ENCODE results near the gene MBLAC1.

MBLAC1 gene

GRCh38 chr7:100099452-100099851 lies 27.3 kb upstream of the MBLAC1 start:
- Histone ChIP-seq H4K20me1 (ENCODE audit: insufficient read depth, low read length) (peaks cover 34% of the 10 kb centered on the region), H3K27me3 (ENCODE audit: low read depth, low read length) (no peaks in the 10 kb centered on the region), H3K36me3 (replicated peaks; ENCODE audit: low read depth, low read length) (peaks cover 48% of the 10 kb centered on the region), H3K9me3 (ENCODE audit: insufficient read depth, low read length) (no peaks in the 10 kb centered on the region), H3K27ac (ENCODE audit: low read length) (peak overlapping the region; percentile 90; the same call in 1 of the 2 replicates), H3K9ac (ENCODE audit: low read length) (peak overlapping the region; percentile 99; the same call in 1 of the 2 replicates), H3K4me3 (ENCODE audit: low read length) (peak overlapping the region; percentile 90), H3K4me2 (ENCODE audit: low read length) (peak overlapping the region; percentile 77), H2AFZ (ENCODE audit: low read depth, low read length) (no peak overlapping the region), H3K79me2 (ENCODE audit: low read length) (peaks cover 59% of the 10 kb centered on the region), H3K4me1 (ENCODE audit: low read length) (peaks cover 12% of the 10 kb centered on the region)
- no peak for TF ChIP-seq CTCF (IDR thresholded peaks at IDR 0.05; ENCODE audit: low read depth, low read length)

DNA sequence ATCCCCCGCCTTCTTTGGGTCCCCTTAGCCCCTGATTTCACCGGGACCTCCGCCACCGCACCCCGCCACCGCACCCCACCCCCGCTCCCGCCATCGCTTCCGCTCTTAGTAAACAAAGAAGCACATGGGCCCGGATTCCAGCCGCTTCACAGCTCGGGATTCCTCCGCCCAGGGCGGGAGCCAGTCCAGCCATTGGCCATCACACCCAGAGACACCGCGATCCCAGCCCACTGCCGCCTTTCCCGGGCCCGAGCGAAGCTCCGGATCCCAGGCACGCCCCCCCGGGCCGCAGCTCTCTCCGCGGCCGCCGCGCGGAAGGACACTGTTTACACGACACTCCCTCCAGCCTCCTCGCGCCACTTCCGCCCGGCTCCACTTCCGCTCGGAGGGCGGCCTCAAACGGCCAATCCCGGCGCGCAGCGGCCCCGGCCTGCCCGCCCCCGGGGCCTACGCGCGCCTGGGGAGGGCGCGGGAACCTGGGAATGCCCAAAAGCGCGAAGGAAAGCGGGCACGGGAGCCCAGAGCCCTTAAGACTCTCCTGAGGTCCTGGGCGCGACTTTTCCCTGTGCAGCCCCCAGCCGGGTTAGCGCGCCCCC lies 26.2 kb upstream of the MBLAC1 start:
- no peak overlapping the region for H2AFZ ChIP-seq (ENCODE audit: low read depth, low read length)
- no peaks in the 10 kb centered on the region for H3K9me3 ChIP-seq (ENCODE audit: insufficient read depth, low read length)
- peaks cover 41% of the 10 kb centered on the region for H3K36me3 ChIP-seq (replicated peaks; ENCODE audit: low read depth, low read length)
- peak overlapping the region; percentile 99 for H3K9ac ChIP-seq (ENCODE audit: low read length)
- H3K79me2 ChIP-seq (ENCODE audit: low read length) = peaks cover 59% of the 10 kb centered on the region
- H3K27ac ChIP-seq (ENCODE audit: low read length) = peak overlapping the region; percentile 90
- H3K4me1 ChIP-seq (ENCODE audit: low read length) = peaks cover 12% of the 10 kb centered on the region
- TF ChIP-seq EZH2phosphoT487 (IDR thresholded peaks at IDR 0.05; ENCODE audit: low read depth) = no peak
- no peak for TF ChIP-seq CTCF (IDR thresholded peaks at IDR 0.05; ENCODE audit: low read depth, low read length)
- H3K27me3 ChIP-seq (ENCODE audit: low read depth, low read length) = no peaks in the 10 kb centered on the region
- H3K4me2 ChIP-seq (ENCODE audit: low read length) = peak overlapping the region; percentile 77
- peak overlapping the region; percentile 90 for H3K4me3 ChIP-seq (ENCODE audit: low read length)
- peaks cover 30% of the 10 kb centered on the region for H4K20me1 ChIP-seq (ENCODE audit: insufficient read depth, low read length)

- peaks cover 52% of the 10 kb centered on the region for H3K79me2 ChIP-seq (ENCODE audit: low read length)
- no peak for TF ChIP-seq CTCF (IDR thresholded peaks at IDR 0.05; ENCODE audit: low read depth, low read length)
- TF ChIP-seq EZH2phosphoT487 (IDR thresholded peaks at IDR 0.05; ENCODE audit: low read depth) = no peak
- peak within 1 kb of the TSS; percentile 99 for H3K9ac ChIP-seq (ENCODE audit: low read length)
- peaks cover 12% of the 10 kb centered on the region for H3K4me1 ChIP-seq (ENCODE audit: low read length)
- H3K36me3 ChIP-seq (replicated peaks; ENCODE audit: low read depth, low read length) = peaks cover 34% of the 10 kb centered on the region
- H3K9me3 ChIP-seq (ENCODE audit: insufficient read depth, low read length) = no peaks in the 10 kb centered on the region
- H4K20me1 ChIP-seq (ENCODE audit: insufficient read depth, low read length) = peaks cover 24% of the 10 kb centered on the region
- H3K4me3 ChIP-seq (ENCODE audit: low read length) = peak within 1 kb of the TSS; percentile 90
- no peaks in the 10 kb centered on the region for H3K27me3 ChIP-seq (ENCODE audit: low read depth, low read length)
- H3K27ac ChIP-seq (ENCODE audit: low read length) = peak within 1 kb of the TSS; percentile 90
- H2AFZ ChIP-seq (ENCODE audit: low read depth, low read length) = peak within 1 kb of the TSS; percentile 8; the same call in 1 of the 2 replicates
- H3K4me2 ChIP-seq (ENCODE audit: low read length) = peak within 1 kb of the TSS; percentile 81
These were observed 25.5 kb upstream of the MBLAC1 start, which contains the start of the genes AP4M1 and MCM7 for GRCh38 chr7:100101016-100101862. AP4M1 (plus strand) TSS chr7:100101643; CDS start chr7:100101715, 72 bp downstream. MCM7 (minus strand) TSS chr7:100101397; CDS start chr7:100101294, 103 bp downstream.
